AG09319 (cell line): ENCODE measurements around the gene STUB1.

Experiments used
- DNase-seq: peaks from one replicate; pipeline ENCODE4 v3.0.0-alpha.2; 2010; ENCODE audit warnings: low read depth; ENCODE audit errors: extremely low read depth
- CTCF ChIP-seq: IDR thresholded peaks from 2 replicates; pipeline ENCODE4 v1.5.1; 2011; ENCODE audit warnings: low read depth, mild to moderate bottlenecking, inconsistent platforms, low read length, moderate library complexity

Gene STUB1

GRCh38 chr16:640614-641013 is 39.6 kb upstream of the STUB1 start:
- TF ChIP-seq CTCF: no peak
- DNase-seq: no peak

DNA sequence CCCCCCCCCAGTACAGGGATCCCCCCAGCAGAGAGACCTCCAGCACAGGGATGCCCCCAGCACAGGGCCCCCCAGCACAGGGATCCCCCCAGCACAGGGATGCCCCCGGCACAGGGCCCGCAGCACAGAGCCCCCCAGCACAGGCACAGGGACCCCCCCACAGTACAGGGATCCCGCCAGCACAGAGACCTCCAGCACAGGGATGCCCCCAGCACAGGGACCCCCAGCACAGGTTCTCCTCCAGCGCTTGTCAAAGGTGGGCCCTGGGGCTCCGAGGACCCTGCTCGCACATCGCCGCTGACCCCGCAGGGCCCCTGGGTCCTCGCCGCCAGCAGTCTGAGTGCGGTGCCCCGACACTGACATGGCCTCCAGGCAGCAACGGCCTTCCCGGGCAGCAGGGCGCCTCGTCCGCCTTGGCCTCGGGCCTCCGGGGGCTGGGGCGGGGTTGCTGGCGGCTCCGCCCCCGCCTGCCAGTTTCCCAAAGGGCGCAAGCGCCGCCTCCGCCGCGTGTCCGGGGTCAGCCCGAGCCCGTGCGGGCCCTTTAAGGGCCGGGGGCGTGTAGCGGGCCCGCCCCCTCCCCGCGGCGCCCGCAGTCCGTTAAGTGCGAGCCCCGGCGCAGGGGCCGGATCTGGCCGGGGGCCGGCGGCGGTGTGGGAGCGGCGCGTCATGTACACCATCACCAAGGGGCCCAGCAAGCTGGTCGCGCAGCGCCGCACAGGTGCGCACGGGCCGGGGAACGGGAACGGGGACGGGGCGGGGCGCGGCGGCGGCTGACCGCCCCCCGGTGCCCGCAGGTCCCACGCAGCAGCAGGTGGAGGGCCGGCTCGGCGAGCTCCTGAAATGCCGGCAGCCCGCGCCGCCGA is 38.7 kb upstream of the STUB1 start, which contains the start of gene MCRIP2:
Gene MCRIP2, plus strand, starts transcription at position 503 of the 863 bp plus-strand sequence. Its CDS starts 164 bp downstream, at position 667.
- TF ChIP-seq CTCF: no peak
- peak; percentile 39 for DNase-seq

GRCh38 chr16:642189-643049 is 37.8 kb upstream of the STUB1 start:
- TF ChIP-seq CTCF: no peak
- DNase-seq: no peak

DNA sequence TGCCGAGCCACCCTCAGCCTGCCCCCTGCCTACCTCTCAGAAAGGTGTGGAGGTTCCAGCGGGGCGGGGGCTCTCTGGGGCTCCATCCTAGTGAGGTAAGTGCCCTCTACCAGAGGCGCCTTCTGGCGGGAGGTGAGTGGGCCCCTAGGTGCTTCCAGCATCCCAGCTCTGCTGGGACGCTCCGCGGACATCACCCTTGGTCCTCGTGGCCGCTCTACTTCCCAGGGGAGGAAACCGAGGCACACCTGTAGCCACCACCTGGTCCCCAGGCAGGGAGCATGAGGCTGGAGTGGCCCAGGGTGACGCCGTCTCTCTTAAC is 37.2 kb upstream of the STUB1 start:
- DNase-seq: no peak
- TF ChIP-seq CTCF: no peak

GRCh38 chr16:644556-644955 is 35.7 kb upstream of the STUB1 start:
- DNase-seq: no peak
- TF ChIP-seq CTCF: no peak

DNA sequence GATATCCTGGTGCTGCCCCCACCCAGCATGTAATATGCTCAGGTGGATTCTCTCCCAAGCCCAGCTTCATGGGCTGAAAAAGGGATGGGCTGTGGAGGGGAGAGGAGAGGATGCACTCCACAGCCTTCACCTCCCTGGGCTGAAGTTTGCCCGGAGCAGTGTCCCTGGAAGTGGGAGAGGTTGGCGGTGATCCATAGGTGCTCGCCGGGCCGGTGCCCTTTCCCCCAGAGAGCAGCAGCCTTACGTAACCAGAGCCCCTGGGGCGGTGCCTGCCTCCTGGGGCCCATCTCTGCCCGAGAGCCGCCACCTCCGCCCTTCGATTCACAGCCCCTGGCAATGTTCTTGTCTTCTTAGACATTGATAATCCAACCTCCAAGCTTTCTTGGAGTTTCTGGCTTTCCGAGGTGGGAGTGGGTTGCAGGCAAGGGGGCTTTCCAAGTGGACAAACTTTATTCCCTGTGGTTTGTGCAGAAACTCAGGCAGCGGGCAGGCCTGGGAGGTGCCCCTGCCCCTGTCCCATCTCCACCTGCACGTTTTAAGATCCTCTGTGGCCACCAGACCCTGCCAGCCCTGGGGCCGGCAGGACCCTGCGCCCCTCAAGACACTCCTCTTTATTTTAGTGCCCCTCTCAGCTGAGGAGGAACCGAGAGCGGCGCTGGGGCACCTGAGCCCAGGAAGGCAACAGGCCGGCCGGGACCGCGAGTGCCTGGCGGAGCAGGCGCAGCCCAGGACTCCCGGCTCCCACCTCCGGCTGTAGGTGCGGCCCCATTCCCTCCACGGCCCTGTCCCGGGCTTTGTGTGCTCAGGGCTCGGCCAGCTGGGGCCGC is 34.1 kb upstream of the STUB1 start:
- DNase-seq: no peak
- no peak for TF ChIP-seq CTCF
